HCT116 (cell line): ENCODE results near the gene USPL1. TPM values are rescaled to one million over a fixed set of nuclear protein-coding genes. Genes with fewer than 3 reads are reported as not detected.

ENCODE experiments used
- ATAC-seq: fragments of 200-7000 bp; cut with Tn5 transposase; 2 replicates; pipeline ENCODE4 v1.9.1; 2020; ENCODE audit warnings: mild to moderate bottlenecking, moderate library complexity
- BruUV-seq: library from RNA; stranded (reverse); fragments of 400-500 nt; replicated peaks from 2 replicates; lab custom pipeline; 2021; lab: Mats Ljungman, UMichigan
- CTCF ChIA-PET: fragments of 300-600 bp; sonication (Branson Sonifier 250); formaldehyde crosslinking; loops from one replicate; lab custom pipeline; 2021; ENCODE audit warnings: antibody characterized with exemption; lab: Charles Lee
- POLR2A ChIA-PET: fragments of 300-600, 350-600 bp; sonication (Branson Sonifier 250); formaldehyde crosslinking; loops from one replicate; lab custom pipeline; 2021; ENCODE audit warnings: antibody characterized with exemption; lab: Charles Lee
- RAD21 ChIA-PET, 2 experiments: fragments of 300-600 bp; sonication (Branson Sonifier 250); formaldehyde crosslinking; loops; one replicate each; lab custom pipeline; 2023; ENCODE audit warnings: low total read pairs in 2 of 2; ENCODE audit not compliant: uncharacterized antibody in 2 of 2, unreplicated experiment in 2 of 2, low non-redundant PET in 1 of 2; lab: Charles Lee
- DNase-seq: peaks from one replicate; pipeline ENCODE4 v3.0.0-alpha.2; 2010; ENCODE audit warnings: low read depth, low spot score
- H2AFZ ChIP-seq: fragments of 200-600 bp; shearing (Covaris generic), sonication (generic); 2 replicates; pipeline ENCODE4 v1.6.1; 2017; ENCODE audit warnings: low read depth, mixed run types, mixed read lengths, antibody characterized with exemption, low read length; ENCODE audit not compliant: poor library complexity, severe bottlenecking
- H3K27ac ChIP-seq: 2 replicates; pipeline ENCODE4 v1.5.1; 2012; ENCODE audit warnings: low read depth, low read length
- H3K27me3 ChIP-seq: fragments of 200-600 bp; sonication (generic); 2 replicates; pipeline ENCODE4 v1.6.1; 2016; ENCODE audit warnings: mixed run types, low read length, mixed read lengths; ENCODE audit not compliant: insufficient read depth
- H3K36me3 ChIP-seq, 2 experiments: fragments of 200-500 bp in 1 of 2; fragments of 200-600 bp in 1 of 2; sonication (Bioruptor generic) in 1 of 2; sonication (generic) in 1 of 2; 2 replicates each; pipeline versions ENCODE4 v1.5.1 to v1.6.1; 2014 to 2016; ENCODE audit warnings: low read length in 2 of 2, inconsistent platforms in 1 of 2, mixed read lengths in 1 of 2, mixed run types in 1 of 2; ENCODE audit not compliant: insufficient read depth in 2 of 2, control insufficient read depth in 1 of 2
- H3K4me1 ChIP-seq, 2 experiments: fragments of 200-600 bp in 1 of 2; sonication (generic) in 1 of 2; 2 replicates each; pipeline versions ENCODE4 v1.5.1 to v1.6.1; 2012 to 2017; ENCODE audit warnings: low read length in 2 of 2, inconsistent platforms in 1 of 2, mild to moderate bottlenecking in 1 of 2, mixed read lengths in 1 of 2, mixed run types in 1 of 2, moderate library complexity in 1 of 2; ENCODE audit not compliant: insufficient read depth in 2 of 2, control insufficient read depth in 1 of 2
- H3K4me2 ChIP-seq: fragments of 200-600 bp; sonication (generic); 2 replicates; pipeline ENCODE4 v1.6.1; 2017; ENCODE audit warnings: mixed run types, low read length, mixed read lengths
- H3K4me3 ChIP-seq, 2 experiments: fragments of 200-600 bp in 1 of 2; sonication (generic) in 1 of 2; replicated peaks in 1 of 2; 2 replicates each; pipeline ENCODE4 v1.5.1; 2011 to 2016; ENCODE audit warnings: low read length in 2 of 2, control low read depth in 1 of 2, low read depth in 1 of 2, mild to moderate bottlenecking in 1 of 2, mixed read lengths in 1 of 2, mixed run types in 1 of 2
- H3K79me2 ChIP-seq: fragments of 200-600 bp; sonication (generic); 2 replicates; pipeline ENCODE4 v1.6.1; 2017; ENCODE audit warnings: mild to moderate bottlenecking, mixed run types, low read length, moderate library complexity, mixed read lengths; ENCODE audit not compliant: insufficient read depth
- H3K9ac ChIP-seq: fragments of 200-600 bp; sonication (generic); 2 replicates; pipeline ENCODE4 v1.6.1; 2016; ENCODE audit warnings: low read length, mixed read lengths
- H3K9me2 ChIP-seq: fragments of 200-600 bp; sonication (generic), shearing (Covaris generic); 2 replicates; pipeline ENCODE4 v1.6.1; 2017; ENCODE audit warnings: mixed run types, mild to moderate bottlenecking, moderate library complexity; ENCODE audit not compliant: insufficient read depth
- H3K9me3 ChIP-seq, 2 experiments: fragments of 200-500 bp in 1 of 2; fragments of 200-600 bp in 1 of 2; sonication (Bioruptor generic) in 1 of 2; sonication (generic) in 1 of 2; 2 replicates each; pipeline ENCODE4 v1.6.1; 2014 to 2017; ENCODE audit warnings: low read length in 2 of 2, mixed read lengths in 2 of 2, inconsistent platforms in 1 of 2, low read depth in 1 of 2, mild to moderate bottlenecking in 1 of 2, mixed run types in 1 of 2, moderate library complexity in 1 of 2; ENCODE audit not compliant: control insufficient read depth in 1 of 2, insufficient read depth in 1 of 2
- H4K20me1 ChIP-seq: fragments of 200-600 bp; sonication (generic), shearing (Covaris generic); 2 replicates; pipeline ENCODE4 v1.6.1; 2017; ENCODE audit warnings: mixed run types, mild to moderate bottlenecking, moderate library complexity; ENCODE audit not compliant: insufficient read depth
- CBX3 ChIP-seq: IDR thresholded peaks from 2 replicates; pipeline ENCODE4 v1.6.1; 2012; ENCODE audit warnings: low read depth
- ELF1 ChIP-seq: IDR thresholded peaks from 2 replicates; pipeline ENCODE4 v1.6.1; 2012; ENCODE audit warnings: low read depth, borderline replicate concordance
- JUND ChIP-seq: IDR thresholded peaks from 2 replicates; pipeline ENCODE4 v1.6.1; 2012
- POLR2A ChIP-seq: IDR thresholded peaks from 2 replicates; pipeline ENCODE4 v1.7.0; 2011; ENCODE audit warnings: borderline replicate concordance; ENCODE audit not compliant: insufficient read depth, insufficient read length; ENCODE audit errors: extremely low read depth
- RAD21 ChIP-seq: IDR thresholded peaks from 2 replicates; pipeline ENCODE4 v1.6.1; 2012; ENCODE audit warnings: low read depth, mild to moderate bottlenecking
- SIN3A ChIP-seq: IDR thresholded peaks from 2 replicates; pipeline ENCODE4 v1.6.1; 2012; ENCODE audit warnings: low read depth
- SP1 ChIP-seq: IDR thresholded peaks from 2 replicates; pipeline ENCODE4 v1.6.1; 2012; ENCODE audit warnings: low read depth
- TCF7L2 ChIP-seq: IDR thresholded peaks from 2 replicates; pipeline ENCODE4 v1.7.0; 2011; ENCODE audit warnings: borderline replicate concordance, inconsistent platforms; ENCODE audit not compliant: insufficient read depth, insufficient read length; ENCODE audit errors: extremely low read depth
- YY1 ChIP-seq: IDR thresholded peaks from 2 replicates; pipeline ENCODE4 v1.6.1; 2011; ENCODE audit warnings: low read length, low read depth, moderate library complexity, mild to moderate bottlenecking; ENCODE audit not compliant: insufficient replicate concordance; ENCODE audit errors: extremely low read depth
- ZNF274 ChIP-seq: fragments of 200-500 bp; sonication (Bioruptor generic); IDR thresholded peaks from 2 replicates; pipeline ENCODE4 v1.6.1; 2014; ENCODE audit warnings: mild to moderate bottlenecking, low read depth, low read length, inconsistent platforms
- intact Hi-C: fragments of 100-400 bp; cut with micrococcal nuclease; formaldehyde crosslinking; loops from 2 replicates; pipeline ENCODE4 v1.10.0; 2022
- total RNA-seq: library from RNA; stranded (reverse); gene quantifications from one replicate; pipeline ENCODE4 v1.2.1, GENCODE V29; 2021; ENCODE audit not compliant: unreplicated experiment
- TF ChIP-seq, protein P1 (sequence below): IDR thresholded peaks from 2 replicates; pipeline ENCODE4 v1.6.1; 2012; ENCODE audit warnings: low read depth
- TF ChIP-seq, protein P2 (sequence below): IDR thresholded peaks from 2 replicates; pipeline ENCODE4 v1.6.1; 2012

Gene USPL1
- total RNA-seq, 1 experiment from 2014 or later = 19.7 TPM

DNA sequence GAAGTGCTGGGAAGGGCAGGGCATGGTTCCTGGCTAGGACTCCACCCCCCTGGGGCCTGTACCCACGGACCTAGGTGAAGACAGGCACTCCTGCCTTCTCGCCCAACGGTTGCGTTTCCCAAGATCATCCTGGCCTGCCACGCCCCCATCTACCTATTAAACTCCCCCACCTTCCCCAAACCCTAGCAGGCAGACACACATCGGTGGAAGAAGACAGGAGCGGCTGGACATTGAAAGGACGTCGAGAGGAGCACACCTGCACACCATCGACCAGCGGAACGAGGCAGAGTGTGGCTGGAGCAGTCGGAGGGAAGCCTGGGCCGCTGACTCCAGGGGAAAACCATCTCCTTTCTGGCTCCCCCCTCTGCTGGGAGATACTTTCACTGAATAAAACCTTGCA, 72.0 kb downstream of the USPL1 start:
- ChIA-PET RAD21 (no interaction called here), POLR2A (no interaction called here), CTCF (no interaction called here)
- Histone ChIP-seq H4K20me1 (no peaks in the 10 kb centered on the region), H3K4me3 (no peak overlapping the region), H3K36me3 (no peaks in the 10 kb centered on the region), H3K9me2 (no peaks in the 10 kb centered on the region), H3K9ac (no peak overlapping the region), H3K9me3 (no peaks in the 10 kb centered on the region), H3K4me2 (peak overlapping the region; percentile 72; the same call in 1 of the 2 replicates), H3K27me3 (no peaks in the 10 kb centered on the region), H3K79me2 (no peaks in the 10 kb centered on the region), H3K27ac (no peak overlapping the region), H3K4me1 (peaks cover 0 to 12% of the 10 kb centered on the region in 2 experiments; a peak in 1 of 4 replicates), H2AFZ (peak overlapping the region; percentile 45)
- BruUV-seq = no TSS peak
- intact Hi-C loops = loop anchor here (5.0 kb wide), 1 partner anchor 182 kb away; no protein-coding TSS in a partner anchor
- DNase-seq = no peak
- TF ChIP-seq JUND (no peak), SIN3A (no peak), SP1 (no peak), POLR2A (no peak), ELF1 (no peak), TCF7L2 (no peak), ZNF274 (no peak), RAD21 (no peak), YY1 (no peak), CBX3 (no peak)
- TF ChIP-seq, protein P1, sequence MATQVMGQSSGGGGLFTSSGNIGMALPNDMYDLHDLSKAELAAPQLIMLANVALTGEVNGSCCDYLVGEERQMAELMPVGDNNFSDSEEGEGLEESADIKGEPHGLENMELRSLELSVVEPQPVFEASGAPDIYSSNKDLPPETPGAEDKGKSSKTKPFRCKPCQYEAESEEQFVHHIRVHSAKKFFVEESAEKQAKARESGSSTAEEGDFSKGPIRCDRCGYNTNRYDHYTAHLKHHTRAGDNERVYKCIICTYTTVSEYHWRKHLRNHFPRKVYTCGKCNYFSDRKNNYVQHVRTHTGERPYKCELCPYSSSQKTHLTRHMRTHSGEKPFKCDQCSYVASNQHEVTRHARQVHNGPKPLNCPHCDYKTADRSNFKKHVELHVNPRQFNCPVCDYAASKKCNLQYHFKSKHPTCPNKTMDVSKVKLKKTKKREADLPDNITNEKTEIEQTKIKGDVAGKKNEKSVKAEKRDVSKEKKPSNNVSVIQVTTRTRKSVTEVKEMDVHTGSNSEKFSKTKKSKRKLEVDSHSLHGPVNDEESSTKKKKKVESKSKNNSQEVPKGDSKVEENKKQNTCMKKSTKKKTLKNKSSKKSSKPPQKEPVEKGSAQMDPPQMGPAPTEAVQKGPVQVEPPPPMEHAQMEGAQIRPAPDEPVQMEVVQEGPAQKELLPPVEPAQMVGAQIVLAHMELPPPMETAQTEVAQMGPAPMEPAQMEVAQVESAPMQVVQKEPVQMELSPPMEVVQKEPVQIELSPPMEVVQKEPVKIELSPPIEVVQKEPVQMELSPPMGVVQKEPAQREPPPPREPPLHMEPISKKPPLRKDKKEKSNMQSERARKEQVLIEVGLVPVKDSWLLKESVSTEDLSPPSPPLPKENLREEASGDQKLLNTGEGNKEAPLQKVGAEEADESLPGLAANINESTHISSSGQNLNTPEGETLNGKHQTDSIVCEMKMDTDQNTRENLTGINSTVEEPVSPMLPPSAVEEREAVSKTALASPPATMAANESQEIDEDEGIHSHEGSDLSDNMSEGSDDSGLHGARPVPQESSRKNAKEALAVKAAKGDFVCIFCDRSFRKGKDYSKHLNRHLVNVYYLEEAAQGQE = no peak
- TF ChIP-seq, protein P2, sequence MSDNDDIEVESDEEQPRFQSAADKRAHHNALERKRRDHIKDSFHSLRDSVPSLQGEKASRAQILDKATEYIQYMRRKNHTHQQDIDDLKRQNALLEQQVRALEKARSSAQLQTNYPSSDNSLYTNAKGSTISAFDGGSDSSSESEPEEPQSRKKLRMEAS = no peak
- peak; percentile 34 for ATAC-seq
